HG02610 (cell line): ENCODE measurements around the gene CERS1.

ENCODE experiments used
- ATAC-seq: cut with Tn5 transposase; IDR thresholded peaks from one replicate; pipeline ENCODE4 v1.9.1; 2021; ENCODE audit warnings: mild to moderate bottlenecking, moderate library complexity; ENCODE audit not compliant: unreplicated experiment

CERS1 gene

DNA sequence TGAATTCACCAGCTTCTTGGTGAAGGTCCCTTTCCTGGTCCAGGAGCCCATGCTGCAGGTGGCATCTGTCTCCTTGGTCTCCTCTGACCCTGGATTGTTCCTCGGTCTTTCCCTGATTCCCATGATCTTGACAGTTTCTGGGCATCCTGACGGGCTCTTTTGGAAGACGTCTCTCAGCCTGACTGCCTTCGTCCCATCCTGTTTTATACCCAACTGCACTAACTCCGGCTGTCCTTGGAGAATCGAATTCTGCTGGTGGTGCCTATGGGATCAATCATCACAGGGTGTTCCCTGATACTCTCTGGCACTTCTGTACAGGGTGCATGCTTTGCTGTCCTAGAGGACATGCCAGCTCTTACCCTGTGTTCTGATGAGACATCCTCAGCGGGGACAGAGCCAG is 19.1 kb downstream of the CERS1 start:
- ATAC-seq, result no peak

DNA sequence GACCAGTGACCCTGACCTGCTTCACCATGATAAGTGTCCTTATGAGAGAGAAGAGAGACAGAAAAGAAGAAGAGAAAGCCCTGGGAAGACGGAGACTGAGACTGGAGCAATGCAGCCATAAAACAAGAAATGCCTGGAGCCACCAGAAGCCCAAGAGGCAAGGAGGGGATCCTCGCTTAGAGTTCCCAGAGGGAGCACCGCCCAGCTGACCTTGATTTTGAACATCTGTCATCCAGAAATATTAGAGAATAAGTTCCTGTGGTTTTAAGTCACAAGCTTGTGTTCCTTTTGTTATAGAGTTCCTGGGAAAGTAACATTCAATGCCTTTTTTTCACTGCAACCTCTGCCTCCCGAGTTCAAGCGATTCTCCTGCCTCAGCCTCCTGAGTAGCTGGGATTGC is 20.2 kb downstream of the CERS1 start:
- ATAC-seq, result no peak

DNA sequence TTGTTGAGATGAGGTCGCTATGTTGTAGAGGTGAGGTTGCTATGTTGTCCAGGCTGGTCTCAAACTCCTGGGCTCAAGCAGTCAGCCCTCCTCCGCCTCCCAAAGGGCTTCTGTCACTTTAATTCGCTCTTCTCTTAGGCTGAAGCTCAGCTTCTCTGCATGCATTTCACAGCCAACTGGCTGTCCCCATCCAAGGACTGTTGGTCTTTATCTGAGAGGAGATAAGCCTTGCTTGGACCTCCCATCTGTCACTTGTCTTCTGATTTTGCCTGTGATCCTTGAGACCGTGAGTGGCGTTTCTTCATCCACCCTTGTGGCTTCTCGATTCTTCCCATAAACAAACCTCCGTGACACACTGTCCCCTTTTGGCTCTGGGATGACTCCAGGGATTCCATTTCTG is 24.4 kb downstream of the CERS1 start:
- no peak for ATAC-seq

DNA sequence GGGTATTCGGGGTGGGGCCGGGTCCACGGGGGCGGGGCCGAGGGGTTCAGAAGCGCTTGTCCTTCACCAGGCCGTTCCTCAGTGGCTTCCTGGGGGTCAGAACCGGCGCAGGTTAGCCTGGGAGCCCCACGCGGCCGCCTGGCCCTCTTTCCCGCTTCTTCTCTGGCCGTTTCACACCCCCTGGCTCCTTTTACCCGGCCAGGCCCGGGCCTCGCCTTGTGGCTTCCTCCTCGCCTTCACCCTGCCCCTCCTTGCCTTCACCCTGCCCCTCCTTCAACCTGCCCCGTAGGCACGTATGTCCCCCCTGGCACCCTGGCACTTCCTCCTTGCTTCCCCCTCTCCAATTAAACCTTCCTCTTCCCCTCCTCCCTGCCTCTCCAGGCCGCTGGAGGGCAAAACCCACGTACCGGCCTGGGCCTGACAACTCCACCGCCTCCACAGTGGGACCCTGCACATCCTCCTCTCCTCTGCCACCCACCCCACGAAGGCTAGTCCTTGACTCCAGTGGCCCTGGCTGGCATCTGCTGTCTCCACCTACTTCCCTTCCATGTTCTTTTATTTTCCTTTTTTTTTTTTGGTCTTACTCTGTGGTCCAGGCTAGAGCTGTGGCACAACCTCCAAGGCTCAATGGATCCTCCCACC is 25.3 kb downstream of the CERS1 start:
- no peak for ATAC-seq

DNA sequence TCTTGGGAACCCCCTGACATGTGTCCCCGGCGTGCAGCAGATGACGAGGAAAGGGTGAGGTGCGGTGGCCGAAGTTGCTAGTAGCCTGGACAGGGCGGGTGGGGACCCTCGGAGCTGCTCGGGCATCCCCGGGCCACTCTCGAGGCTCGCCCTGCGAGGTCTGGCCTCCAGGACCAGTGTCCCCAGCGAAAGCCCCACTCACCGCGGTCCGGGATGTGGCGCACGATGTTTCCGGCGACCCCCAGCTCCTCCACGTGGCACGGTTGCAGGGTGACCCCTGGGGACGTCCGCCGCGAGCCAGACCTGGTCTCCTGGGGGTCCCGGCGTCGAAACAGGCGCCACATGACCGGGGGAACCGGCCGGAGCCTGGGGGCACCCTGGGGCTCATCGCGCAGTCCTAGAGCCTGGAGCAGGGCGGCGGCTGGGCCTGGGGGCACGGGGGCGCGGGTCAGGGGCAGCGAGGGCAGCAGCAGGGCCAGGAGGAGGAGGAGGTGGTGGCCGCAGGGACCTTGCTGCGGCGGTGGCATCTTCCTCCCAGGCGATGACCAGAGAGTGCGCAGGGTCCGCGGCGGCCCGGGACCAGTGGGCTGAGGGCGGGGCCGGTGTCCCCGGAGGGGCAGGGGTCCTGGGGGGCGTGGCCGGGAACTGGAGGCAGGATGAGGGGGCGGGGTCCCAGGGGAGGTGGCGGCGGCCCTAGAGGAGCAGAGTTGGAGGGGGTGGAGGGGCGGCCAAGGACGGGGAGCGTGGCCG is 26.0 kb downstream of the CERS1 start:
- ATAC-seq, result no peak

DNA sequence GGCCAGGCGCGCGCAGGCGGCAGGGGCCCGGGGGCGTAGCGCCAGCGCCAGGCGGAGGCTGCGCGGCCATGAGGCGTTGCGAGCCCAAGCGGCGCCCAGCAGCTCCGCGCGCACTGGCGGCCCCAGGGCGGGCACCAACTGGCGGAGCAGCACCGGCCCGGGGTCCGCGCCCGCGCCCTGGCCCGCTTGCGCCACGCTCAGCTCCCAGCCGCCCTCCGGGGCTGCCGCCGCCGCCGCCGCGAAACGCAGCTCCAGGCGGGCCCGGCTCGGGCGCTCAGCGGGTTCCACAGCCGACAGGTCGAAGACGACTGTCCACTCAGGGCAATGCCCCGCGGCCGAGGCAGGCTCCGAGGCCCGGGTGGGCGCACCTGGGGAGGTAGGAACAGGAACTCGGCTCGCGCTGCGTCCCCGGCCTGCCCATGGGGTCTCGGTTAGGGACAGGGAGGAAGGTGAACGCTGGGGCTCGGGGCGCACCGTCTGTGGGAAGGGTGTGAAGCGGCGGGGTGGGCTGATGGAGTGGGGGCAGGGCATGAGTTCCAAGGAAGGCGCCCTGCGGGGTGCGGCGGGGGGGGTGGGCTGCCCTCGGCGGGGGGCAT is 26.8 kb downstream of the CERS1 start:
- ATAC-seq, result no peak

DNA sequence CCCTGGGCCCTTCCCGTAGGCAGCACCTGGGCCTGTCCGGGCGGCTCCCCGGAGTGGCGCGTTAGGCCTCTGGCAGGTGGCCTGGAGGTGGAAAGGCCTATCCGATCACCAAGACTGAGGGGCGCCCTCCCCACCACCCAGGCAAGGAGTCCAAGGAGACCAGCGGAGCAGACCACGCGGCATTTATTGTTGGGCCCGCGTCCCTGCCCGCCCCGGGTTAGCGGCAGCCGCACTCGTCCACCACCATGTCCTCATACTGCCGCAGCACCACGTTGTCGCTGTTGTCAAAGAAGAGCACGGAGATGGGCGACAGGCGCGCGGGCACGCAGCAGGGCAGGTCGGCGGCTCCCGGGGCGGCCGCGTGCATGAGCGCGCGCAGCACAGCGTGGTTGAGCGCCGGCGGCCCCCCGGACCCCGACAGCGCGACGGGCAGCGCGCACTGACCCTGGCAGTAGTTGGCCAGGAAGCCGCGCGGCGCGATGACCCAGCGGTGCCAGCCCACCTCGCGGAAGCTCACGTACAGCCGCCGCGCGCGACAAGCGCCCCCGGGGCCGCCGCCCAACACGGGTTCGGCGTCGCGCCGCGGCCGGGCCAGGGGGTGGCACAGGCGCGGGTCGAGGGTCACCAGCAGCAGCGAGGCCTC is 27.5 kb downstream of the CERS1 start:
- no peak for ATAC-seq

DNA sequence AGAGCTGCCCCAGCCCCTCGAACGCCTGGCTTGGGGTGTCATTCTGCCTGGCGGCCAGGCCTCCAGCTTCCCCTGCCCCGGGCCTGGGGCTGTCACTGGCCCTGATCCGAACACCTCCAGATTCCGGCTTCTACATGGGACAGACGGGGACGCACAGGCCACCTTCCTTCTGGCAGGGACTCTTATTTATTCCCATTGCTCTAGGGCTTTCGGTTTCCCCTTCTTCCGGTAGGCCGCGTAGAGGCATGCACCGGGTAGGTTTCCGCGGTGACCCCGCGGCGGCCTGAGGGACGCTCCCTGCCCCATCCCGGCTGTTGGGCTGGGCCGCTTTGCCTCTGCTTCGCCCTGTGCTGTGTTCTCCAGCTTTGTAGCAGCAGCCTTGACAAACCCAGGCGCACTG is 28.2 kb downstream of the CERS1 start:
- ATAC-seq, result no peak

DNA sequence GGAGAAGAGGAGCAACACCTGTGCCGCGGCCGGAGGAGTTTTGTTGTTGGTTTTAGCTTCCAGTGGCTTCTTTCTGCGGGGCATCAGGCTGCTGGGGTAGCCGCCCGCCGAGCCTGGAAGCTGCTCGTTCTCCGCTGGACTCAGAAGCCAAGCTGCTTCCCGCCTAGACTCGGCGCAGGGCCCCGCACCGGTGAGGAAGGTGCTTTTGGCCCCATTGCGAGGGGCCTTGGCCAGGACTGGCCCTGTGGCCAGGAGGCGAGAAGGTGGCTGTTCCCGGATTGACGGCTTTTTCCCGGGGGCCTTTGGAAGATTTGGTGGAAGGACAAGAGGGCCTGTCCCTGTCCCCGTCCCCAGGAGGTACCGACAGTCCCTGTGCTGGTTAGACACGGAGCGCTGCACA is 28.8 kb downstream of the CERS1 start:
- ATAC-seq, result no peak

DNA sequence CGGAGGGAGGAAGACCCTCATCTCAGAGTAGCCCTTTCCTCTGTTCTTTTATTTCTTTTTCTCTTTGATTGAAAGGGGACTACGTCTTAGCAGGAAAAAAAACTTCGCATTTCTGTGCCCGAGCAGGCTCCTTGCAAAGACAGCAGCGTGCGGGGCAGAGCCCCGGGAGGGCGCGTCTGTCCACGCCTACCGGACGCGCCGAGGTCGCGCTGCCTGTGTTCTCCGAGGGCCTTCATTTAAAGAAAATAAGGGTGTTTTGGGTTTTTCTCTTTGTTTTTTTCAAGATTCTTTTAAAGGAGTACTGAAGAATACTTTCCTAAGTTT is 29.2 kb downstream of the CERS1 start:
- ATAC-seq, result no peak

DNA sequence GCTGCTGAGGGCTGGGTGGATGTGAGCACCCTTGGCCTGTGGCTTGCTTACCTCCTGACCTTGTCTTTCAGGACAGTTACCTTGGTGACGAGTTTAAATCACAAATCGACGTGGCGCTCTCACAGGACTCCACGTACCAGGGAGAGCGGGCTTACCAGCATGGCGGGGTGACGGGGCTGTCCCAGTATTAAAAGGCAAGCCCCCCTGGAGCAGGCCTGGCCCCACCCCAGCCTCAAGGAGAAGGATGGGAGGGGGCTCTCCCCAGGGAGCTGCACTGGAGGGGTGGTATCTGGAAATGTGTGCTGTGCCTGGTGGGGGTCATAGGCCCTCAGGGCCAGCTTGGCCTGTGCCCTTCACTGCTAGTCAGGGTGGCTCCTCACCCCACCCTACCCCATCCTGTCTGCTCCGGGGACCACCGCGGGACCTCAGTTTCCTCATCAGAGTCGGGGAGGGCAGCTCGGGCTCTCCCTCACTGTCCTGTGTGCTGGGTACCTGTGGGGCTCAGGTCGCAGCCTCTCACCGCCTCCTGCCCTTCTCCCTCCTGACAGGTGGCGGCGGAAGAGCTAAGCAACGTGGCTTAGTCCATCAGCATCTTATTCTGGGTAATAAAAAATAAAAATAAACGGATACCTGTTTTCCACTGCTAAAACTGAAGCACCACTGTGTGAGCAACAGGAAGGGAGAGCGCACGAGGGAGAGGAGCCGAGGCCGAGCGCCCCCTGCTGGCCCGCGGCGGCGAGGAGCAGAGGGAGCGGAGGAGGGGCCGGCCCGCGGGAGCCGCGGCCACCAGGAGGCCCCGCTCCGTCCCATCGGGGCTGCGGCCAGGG is 29.8 kb downstream of the CERS1 start:
- ATAC-seq, result no peak

DNA sequence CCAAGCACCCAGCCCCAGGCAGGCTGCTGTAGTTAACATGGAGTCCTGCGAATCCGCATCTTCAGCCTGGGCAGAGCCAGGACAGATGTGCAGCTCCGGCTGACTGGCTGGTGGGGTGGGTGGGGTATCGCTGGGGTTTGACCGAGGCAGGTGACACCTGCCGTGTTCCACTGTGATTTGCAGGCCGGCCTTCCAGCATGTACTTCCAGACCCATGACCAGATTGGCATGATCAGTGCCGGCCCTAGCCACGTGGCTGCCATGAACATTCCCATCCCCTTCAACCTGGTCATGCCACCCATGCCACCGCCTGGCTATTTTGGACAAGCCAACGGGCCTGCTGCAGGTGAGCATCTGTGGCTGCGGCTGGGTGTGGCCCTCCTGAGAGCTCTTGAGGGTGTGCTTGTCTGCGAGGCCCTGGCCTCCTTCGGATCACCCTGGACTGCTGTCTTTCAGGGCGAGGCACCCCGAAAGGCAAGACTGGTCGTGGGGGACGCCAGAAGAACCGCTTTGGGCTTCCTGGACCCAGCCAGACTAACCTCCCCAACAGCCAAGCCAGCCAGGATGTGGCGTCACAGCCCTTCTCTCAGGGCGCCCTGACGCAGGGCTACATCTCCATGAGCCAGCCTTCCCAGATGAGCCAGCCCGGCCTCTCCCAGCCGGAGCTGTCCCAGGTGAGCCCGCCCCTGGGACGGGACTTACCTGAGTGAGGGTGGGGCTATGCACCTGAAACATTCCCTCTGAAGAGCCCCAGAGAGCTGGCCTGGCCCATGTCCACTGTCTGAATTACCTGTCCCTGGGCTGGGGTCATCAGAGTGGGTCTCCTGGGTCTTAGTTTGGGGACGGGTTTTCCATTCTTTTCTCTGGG is 30.6 kb downstream of the CERS1 start:
- no peak for ATAC-seq

DNA sequence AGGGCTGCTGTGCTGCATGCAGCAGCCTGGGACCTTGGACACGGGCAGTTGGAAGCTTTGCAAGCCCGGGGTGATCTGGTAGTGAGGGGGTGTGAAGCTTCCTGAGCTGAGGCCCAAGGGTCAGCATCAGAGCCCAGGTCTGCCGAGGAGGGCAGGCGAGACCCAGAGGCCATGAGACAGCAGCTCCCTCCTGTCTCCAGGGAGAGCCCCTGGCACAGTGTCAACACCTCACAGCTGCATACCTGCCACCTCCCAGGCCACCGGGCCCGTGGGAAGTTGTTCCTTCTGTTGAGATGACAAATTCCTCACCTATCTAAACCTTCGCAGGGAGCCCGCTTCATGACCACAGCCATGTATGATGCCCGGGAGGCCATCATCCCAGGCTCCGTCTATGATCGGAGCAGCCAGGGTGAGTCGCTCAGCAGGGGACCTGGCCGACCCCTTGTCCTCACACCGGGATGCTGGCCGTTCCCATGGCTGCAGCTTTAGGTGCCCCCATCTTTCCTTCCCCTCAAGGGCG is 32.1 kb downstream of the CERS1 start:
- no peak for ATAC-seq

DNA sequence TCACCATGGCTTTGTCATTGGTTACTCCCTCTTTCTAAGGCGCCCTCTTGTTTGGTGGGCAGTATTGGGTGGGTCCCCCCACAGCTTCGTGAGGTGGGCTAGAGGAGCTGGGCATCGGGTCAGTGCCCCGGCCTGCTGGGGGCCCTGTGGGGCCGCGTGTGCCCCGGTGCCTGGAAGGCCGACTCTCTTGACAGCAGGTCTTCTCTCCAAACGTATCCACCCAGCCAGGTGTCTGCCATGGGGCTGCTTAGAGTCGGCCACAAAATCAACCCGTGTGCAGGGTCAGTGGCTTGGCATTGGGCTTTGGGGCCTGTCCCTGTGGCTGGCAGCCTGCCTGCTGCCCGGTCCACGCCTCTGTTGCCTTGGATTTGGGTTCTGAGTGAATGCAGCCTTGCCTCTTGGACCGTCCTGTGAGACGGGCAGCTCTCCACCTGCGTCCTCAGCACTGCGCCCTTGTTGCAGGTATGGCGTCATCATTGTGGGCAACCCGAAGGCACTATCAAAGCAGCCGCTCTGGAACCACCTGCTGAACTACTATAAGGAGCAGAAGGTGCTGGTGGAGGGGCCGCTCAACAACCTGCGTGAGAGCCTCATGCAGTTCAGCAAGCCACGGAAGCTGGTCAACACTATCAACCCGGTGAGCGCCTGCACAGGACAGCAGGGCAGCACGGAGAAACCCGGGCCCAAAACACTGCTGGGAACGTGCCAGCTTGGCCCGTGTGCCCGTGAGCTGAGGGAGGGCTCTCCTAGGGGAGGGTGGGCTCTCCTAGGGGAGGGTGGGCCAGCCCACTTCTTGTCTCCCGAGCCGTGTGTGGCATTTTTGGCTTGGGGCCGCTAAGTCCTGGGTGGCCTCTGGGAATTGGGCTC is 32.7 kb downstream of the CERS1 start:
- no peak for ATAC-seq

DNA sequence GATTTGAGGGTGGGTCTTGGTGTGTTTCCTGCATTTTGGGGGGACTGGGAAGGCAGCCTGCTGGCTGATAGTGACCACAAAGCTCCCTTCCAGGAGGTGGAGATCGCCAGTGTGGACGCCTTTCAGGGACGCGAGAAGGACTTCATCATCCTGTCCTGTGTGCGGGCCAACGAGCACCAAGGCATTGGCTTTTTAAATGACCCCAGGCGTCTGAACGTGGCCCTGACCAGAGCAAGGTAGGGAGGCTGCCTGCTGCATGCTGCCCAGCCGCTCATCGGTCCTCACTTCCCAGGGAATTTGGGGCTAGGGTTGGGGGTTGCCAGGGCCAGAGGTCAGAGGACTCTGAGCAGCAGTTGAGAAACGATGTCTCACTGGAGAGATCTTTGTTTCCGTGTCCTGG is 34.0 kb downstream of the CERS1 start:
- no peak for ATAC-seq

DNA sequence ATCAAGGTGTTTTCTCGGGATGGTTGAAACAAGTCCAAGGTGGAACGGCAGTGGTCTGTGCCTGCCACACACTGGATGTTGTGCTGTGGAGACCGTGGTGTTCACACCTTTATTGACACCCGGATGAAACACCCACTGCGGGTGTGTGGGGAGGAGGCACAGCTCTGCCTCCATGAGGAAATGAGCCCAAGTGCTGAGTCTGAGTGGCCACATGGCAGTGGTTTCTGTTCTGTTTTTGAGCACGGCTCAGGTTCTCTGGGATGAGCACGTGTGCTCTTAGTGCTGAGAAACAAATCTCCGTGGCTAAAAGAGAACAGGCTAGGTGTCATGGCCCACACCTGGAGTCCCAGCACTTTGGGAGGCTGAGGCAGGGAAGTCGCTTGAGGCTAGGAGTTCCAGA is 34.7 kb downstream of the CERS1 start:
- no peak for ATAC-seq

DNA sequence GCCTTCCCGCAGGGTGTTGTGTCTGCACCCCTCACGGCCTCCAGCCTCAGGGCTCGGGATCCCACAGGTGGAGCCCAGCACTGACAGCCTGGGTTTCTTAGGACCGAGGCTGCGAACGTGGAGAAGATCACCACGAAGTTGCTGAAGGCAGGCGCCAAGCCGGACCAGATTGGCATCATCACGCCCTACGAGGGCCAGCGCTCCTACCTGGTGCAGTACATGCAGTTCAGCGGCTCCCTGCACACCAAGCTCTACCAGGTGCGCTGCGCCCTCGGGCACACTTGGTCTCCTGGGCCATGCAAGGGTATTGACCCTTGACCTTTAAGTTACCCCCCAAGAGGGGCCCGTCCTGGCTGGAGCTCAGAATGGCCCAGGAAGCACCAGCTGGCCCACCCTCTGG is 35.2 kb downstream of the CERS1 start:
- ATAC-seq, result no peak

DNA sequence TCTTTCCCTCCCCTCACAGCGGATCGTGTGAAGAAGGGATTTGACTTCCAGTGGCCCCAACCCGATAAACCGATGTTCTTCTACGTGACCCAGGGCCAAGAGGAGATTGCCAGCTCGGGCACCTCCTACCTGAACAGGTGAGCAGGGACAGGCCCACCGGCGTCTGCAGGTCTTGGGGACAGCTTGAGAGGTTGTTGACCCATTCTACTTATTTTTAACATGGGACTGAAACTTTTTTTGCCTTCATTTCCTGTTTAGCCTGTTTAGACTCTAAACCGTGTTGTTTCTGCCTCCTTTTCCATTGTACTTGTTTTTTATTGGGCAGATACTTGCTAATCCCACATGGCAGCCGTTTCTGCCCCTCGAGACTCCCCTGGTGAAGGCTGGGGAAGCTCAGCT is 35.7 kb downstream of the CERS1 start:
- ATAC-seq, result no peak

DNA sequence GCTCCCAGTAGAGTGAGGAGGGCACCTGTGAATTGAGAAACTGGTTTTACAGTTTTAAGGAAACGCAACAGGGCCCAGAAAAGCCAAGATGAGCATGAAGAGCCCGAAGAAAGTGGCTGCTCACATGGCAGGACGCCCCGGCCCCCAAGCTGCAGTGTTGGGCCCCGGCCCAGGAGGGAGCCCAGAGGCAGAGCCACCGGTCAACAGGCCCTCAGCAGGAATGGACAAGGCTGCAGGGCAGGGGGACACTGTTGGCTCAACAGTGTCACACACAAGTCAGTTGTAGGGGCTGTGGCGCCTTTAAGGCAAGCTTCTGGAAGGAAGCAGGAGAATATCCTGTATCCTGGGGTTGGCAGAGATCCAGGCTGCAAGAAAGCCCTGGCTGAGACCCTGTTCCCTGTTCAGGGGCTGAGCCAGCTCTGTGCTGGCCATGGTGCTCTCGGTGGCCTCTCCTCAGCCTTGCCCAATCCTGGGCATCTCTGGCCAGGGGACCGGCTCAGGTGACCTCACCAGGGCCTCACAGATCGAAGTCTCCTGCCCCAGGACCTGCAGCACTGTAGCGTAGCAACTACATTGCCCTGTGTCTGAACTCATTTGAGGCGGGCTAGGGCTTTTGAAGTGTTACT is 36.2 kb downstream of the CERS1 start:
- ATAC-seq, result no peak
